A549 (cell line): ENCODE results near the gene P2RX6. TPM values are rescaled to one million over a fixed set of nuclear protein-coding genes. Genes with fewer than 3 reads are reported as not detected.

Source experiments
- ATAC-seq, 2 experiments: fragments of 200-7000 bp in 1 of 2; fragments of >200 bp in 1 of 2; cut with Nextera tagmentation in 1 of 2; cut with Tn5 transposase in 1 of 2; 3 replicates each; pipeline versions ENCODE4 v1.8.0 to v1.9.1; 2018 to 2020; ENCODE audit warnings: mild to moderate bottlenecking in 1 of 2, moderate library complexity in 1 of 2
- CTCF ChIA-PET: fragments of 300-600 bp; sonication (Branson Sonifier 250); formaldehyde crosslinking; extraction: SDS; loops from one replicate; lab custom pipeline; 2021; ENCODE audit warnings: antibody characterized with exemption, inconsistent platforms; lab: Yijun Ruan, JAX
- POLR2A ChIA-PET: fragments of 350-600 bp; formaldehyde crosslinking; extraction: SDS; loops from one replicate; lab custom pipeline; 2021; ENCODE audit warnings: antibody characterized with exemption, inconsistent platforms; lab: Yijun Ruan, JAX
- DNase-seq, 2 experiments: peaks; one replicate each; pipeline versions ENCODE4 v3.0.0 to v3.0.0-alpha.2; 2011 to 2016; ENCODE audit warnings: low read depth in 1 of 2, low spot score in 1 of 2
- FAIRE-seq: peaks from 2 replicates; lab custom pipeline; 2011; peaks lifted over from hg19 to GRCh38; lab: Jason Lieb, UNC
- H3K27ac ChIP-seq, 2 experiments: fragments of >200 bp; sonication (Bioruptor Twin); formaldehyde crosslinking; 3 replicates each; pipeline ENCODE4 v1.5.1; 2016 to 2017
- H3K4me1 ChIP-seq: fragments of >200 bp; sonication (Bioruptor Twin); formaldehyde crosslinking; 3 replicates; pipeline ENCODE4 v1.6.1; 2016
- H3K4me2 ChIP-seq: fragments of >200 bp; sonication (Bioruptor Twin); formaldehyde crosslinking; 3 replicates; pipeline ENCODE4 v1.6.1; 2016
- H3K4me3 ChIP-seq: fragments of >200 bp; sonication (Bioruptor Twin); formaldehyde crosslinking; 3 replicates; pipeline ENCODE4 v1.5.1; 2016
- H3K9me3 ChIP-seq: fragments of >200 bp; sonication (Bioruptor Twin); formaldehyde crosslinking; 3 replicates; pipeline ENCODE4 v1.6.1; 2016
- CBX2 ChIP-seq: fragments of 200-600 bp; sonication (generic); IDR thresholded peaks from 2 replicates; pipeline ENCODE4 v1.6.1; 2016; ENCODE audit warnings: low read depth, mild to moderate bottlenecking, borderline replicate concordance
- CTCF ChIP-seq: fragments of >200 bp; sonication (Bioruptor Twin); formaldehyde crosslinking; IDR thresholded peaks from 3 replicates; pipeline ENCODE4 v1.5.1; 2016
- HDAC2 ChIP-seq: fragments of 200-600 bp; sonication (generic); IDR thresholded peaks from 2 replicates; pipeline ENCODE4 v1.6.1; 2016
- HOXB5 ChIP-seq: fragments of 250-450 bp; sonication (Bioruptor Pico); IDR thresholded peaks from 2 replicates; pipeline ENCODE4 v1.5.0; 2020; ENCODE audit warnings: mild to moderate bottlenecking, moderate library complexity
- JUN ChIP-seq, 2 experiments: fragments of >200 bp; sonication (Bioruptor Twin); formaldehyde crosslinking; IDR thresholded peaks; 2 replicates in 1 of 2; 3 replicates in 1 of 2; pipeline ENCODE4 v1.6.1; 2016 to 2017
- KDM1A ChIP-seq: fragments of 200-600 bp; sonication (generic); IDR thresholded peaks from 2 replicates; pipeline ENCODE4 v1.6.1; 2016; ENCODE audit warnings: low read depth, mild to moderate bottlenecking
- KDM5A ChIP-seq: fragments of 200-600 bp; sonication (generic); IDR thresholded peaks from 2 replicates; pipeline ENCODE4 v1.6.1; 2016; ENCODE audit warnings: antibody characterized with exemption, mild to moderate bottlenecking
- NFE2L2 ChIP-seq: fragments of 150-350 bp; conservative IDR thresholded peaks from 2 replicates; pipeline ENCODE4 v1.6.1; 2014; ENCODE audit warnings: low read length
- PBX3 ChIP-seq: IDR thresholded peaks from 2 replicates; pipeline ENCODE4 v1.6.1; 2012
- POLR2AphosphoS2 ChIP-seq: conservative IDR thresholded peaks from 2 replicates; pipeline ENCODE4 v1.6.1; 2012; ENCODE audit warnings: low read length, improper control_type of control experiment, inconsistent platforms
- RARB ChIP-seq: fragments of 250-450 bp; sonication (Bioruptor Pico); IDR thresholded peaks from 2 replicates; pipeline ENCODE4 v1.8.0; 2021; ENCODE audit warnings: mild to moderate bottlenecking, moderate library complexity
- RCOR1 ChIP-seq: fragments of 150-350 bp; IDR thresholded peaks from 2 replicates; pipeline ENCODE4 v1.6.1; 2014; ENCODE audit warnings: antibody characterized with exemption, low read length, low read depth
- SMC3 ChIP-seq: fragments of >200 bp; sonication (Bioruptor Twin); formaldehyde crosslinking; IDR thresholded peaks from 3 replicates; pipeline ENCODE4 v1.6.1; 2018; ENCODE audit warnings: inconsistent platforms
- USF2 ChIP-seq: fragments of 450-650 bp; IDR thresholded peaks from 2 replicates; pipeline ENCODE4 v1.6.1; 2014; ENCODE audit warnings: antibody characterized with exemption
- ZC3H11A ChIP-seq: fragments of 450-650 bp; IDR thresholded peaks from 2 replicates; pipeline ENCODE4 v1.6.1; 2014; ENCODE audit warnings: antibody characterized with exemption, mild to moderate bottlenecking
- ZFP36 ChIP-seq: fragments of 450-650 bp; IDR thresholded peaks from 2 replicates; pipeline ENCODE4 v1.6.1; 2014; ENCODE audit warnings: borderline replicate concordance; ENCODE audit not compliant: partially characterized antibody
- WGBS: methylation state at CpG from one replicate; pipeline ENCODE4 v1.1.6; 2017; ENCODE audit errors: missing lambda C conversion rate; 5-methylcytosine and 5-hydroxymethylcytosine counted together
- polyA plus RNA-seq, 4 experiments: library from polyadenylated mRNA; depleted of rRNA in 3 of 4; stranded (reverse); fragments of >200 nt; fragmentation: RNase III in 1 of 4; extraction: RNeasy Plus Mini Kit Qiagen cat#74134 plus additional on column Dnase treatment in 1 of 4; gene quantifications; 2 replicates in 3 of 4; 3 replicates in 1 of 4; pipeline ENCODE4 v1.2.3, GENCODE V29; 2011 to 2017

Gene P2RX6
- polyA plus RNA-seq, 2 of the 4 experiments (the other 2 are of a cell fraction): 0.67 to 0.92 TPM

GRCh38 chr22:20988573-20989322 lies 26.2 kb upstream of the P2RX6 start:
- Histone ChIP-seq H3K27ac (no peak overlapping the region), H3K4me2 (no peak overlapping the region), H3K9me3 (no peaks in the 10 kb centered on the region), H3K4me1 (no peaks in the 10 kb centered on the region), H3K4me3 (no peak overlapping the region)
- ATAC-seq (peak in 1 of 2 experiments; percentile 31; a peak in 1 of 6 replicates), DNase-seq (no peak), FAIRE-seq (no peak)
- ChIA-PET POLR2A (no interaction called here), CTCF (interaction anchor here (1.2 to 1.4 kb wide), 3 partner anchors 99 to 114 kb away, joined by 3 to 6 read pairs (median 3); no protein-coding TSS in a partner anchor)
- 77% methylated on average over 9 of the region's 16 CpGs for WGBS
- TF ChIP-seq USF2 (no peak), ZFP36 (no peak), SMC3 (no peak), PBX3 (no peak), HDAC2 (no peak), CBX2 (no peak)

GRCh38 chr22:20989323-20990138 lies 25.4 kb upstream of the P2RX6 start:
- no peak for DNase-seq
- Histone ChIP-seq H3K4me2 (no peak overlapping the region), H3K4me3 (no peak overlapping the region), H3K4me1 (no peaks in the 10 kb centered on the region), H3K9me3 (no peaks in the 10 kb centered on the region), H3K27ac (no peak overlapping the region)
- FAIRE-seq: no peak
- ATAC-seq: no peak
- CTCF ChIA-PET: interaction anchor here (0.7 to 1.7 kb wide), 5 partner anchors 14 to 113 kb away, joined by 3 to 6 read pairs (median 3); partner anchors contain the start of gene CRKL
- POLR2A ChIA-PET: interaction anchor here (1.5 kb wide), 1 partner anchor 8 kb away, joined by 7 read pairs; the partner anchor contains the start of gene LZTR1
- 82% methylated on average over 8 of the region's 17 CpGs for WGBS
- TF ChIP-seq ZC3H11A (no peak), RARB (CRISPR knock-in tag) (no peak), JUN (IDR thresholded peaks at IDR 0.05) (no peak), POLR2AphosphoS2 (no peak), HOXB5 (CRISPR knock-in tag) (no peak), KDM1A (no peak), CTCF (no peak), RCOR1 (no peak), KDM5A (no peak), NFE2L2 (no peak)
